HG03469 (cell line): ENCODE measurements around the gene MTCH1.

Source experiments
- ATAC-seq: cut with Tn5 transposase; IDR thresholded peaks from one replicate; pipeline ENCODE4 v1.9.1; 2021; ENCODE audit warnings: mild to moderate bottlenecking, moderate library complexity, moderate number of reproducible peaks; ENCODE audit not compliant: unreplicated experiment

The MTCH1 gene

GRCh38 chr6:36970892-36971842 is 14.8 kb downstream of the MTCH1 start:
- ATAC-seq, result no peak

- no peak for ATAC-seq
These were observed 15.8 kb downstream of the MTCH1 start for GRCh38 chr6:36969988-36970891.

- ATAC-seq, result no peak
These were observed 16.7 kb downstream of the MTCH1 start for GRCh38 chr6:36969240-36969691.

- ATAC-seq, result no peak
These were observed 17.6 kb downstream of the MTCH1 start for GRCh38 chr6:36968266-36968977.

GRCh38 chr6:36967757-36968156 is 18.2 kb downstream of the MTCH1 start:
- no peak for ATAC-seq

GRCh38 chr6:36967301-36967700 is 18.7 kb downstream of the MTCH1 start:
- ATAC-seq, result no peak

GRCh38 chr6:36964908-36965307 is 21.1 kb downstream of the MTCH1 start:
- no peak for ATAC-seq

- ATAC-seq, result no peak
These were observed 21.6 kb downstream of the MTCH1 start for GRCh38 chr6:36964349-36964748.

- no peak for ATAC-seq
These were observed 22.3 kb downstream of the MTCH1 start for GRCh38 chr6:36963451-36964290.

- ATAC-seq, result no peak
These were observed 23.1 kb downstream of the MTCH1 start for GRCh38 chr6:36962874-36963273.

GRCh38 chr6:36961441-36962435 is 24.3 kb downstream of the MTCH1 start:
- ATAC-seq, result no peak

- no peak for ATAC-seq
These were observed 26.3 kb downstream of the MTCH1 start for GRCh38 chr6:36959555-36960250.

- no peak for ATAC-seq
These were observed 27.0 kb downstream of the MTCH1 start for GRCh38 chr6:36958775-36959554.

- ATAC-seq, result no peak
These were observed 28.2 kb downstream of the MTCH1 start for GRCh38 chr6:36957773-36958271.

GRCh38 chr6:36956446-36956820 is 29.6 kb downstream of the MTCH1 start:
- ATAC-seq, result no peak

- ATAC-seq, result no peak
These were observed 30.1 kb downstream of the MTCH1 start for GRCh38 chr6:36955671-36956445.
